ENCODE data around the gene TPRN. TPM values are rescaled to one million over a fixed set of nuclear protein-coding genes. Genes with fewer than 3 reads are reported as not detected.

Gene TPRN
- total RNA-seq, 1 donor from 2014 or later, result 16.0 TPM

DNA sequence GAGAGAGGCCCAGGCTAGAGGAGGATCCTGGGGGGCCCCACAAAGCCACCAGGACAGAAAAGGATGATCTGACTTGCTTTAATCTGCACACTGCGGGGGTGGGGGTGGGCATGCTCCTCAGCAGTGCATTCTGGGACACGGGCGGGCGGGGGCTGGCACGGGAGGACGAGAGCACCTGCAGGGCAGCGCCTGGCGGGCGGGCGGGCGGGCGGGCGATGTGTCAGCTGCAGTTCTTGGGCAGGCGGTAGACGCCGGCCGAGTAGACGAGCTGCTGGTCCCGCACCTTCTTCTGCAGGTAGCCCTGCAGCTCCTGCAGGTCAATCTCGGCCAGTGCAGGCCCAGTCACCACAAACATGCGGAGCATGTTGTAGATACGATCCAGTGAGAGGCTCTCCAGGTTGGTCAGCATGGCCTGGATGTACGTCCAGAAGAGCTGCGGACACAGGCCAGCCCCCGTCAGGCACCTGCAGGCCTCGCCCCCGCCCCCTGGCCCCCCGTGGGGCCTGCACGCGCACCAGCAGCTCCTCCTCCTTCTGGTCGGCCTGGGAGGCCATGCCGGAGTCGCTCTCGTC, 25.7 kb downstream of the TPRN start:
- H3K4me3 ChIP-seq (ENCODE audit: insufficient read depth, low read depth, low read length), result no peak overlapping the region
- DNase-seq (ENCODE audit: low read depth) (no peak), FAIRE-seq (no peak)
- H3K9me3 ChIP-seq (ENCODE audit: insufficient read depth, low read depth, low read length), result no peaks in the 10 kb centered on the region
- TF ChIP-seq, protein P1, sequence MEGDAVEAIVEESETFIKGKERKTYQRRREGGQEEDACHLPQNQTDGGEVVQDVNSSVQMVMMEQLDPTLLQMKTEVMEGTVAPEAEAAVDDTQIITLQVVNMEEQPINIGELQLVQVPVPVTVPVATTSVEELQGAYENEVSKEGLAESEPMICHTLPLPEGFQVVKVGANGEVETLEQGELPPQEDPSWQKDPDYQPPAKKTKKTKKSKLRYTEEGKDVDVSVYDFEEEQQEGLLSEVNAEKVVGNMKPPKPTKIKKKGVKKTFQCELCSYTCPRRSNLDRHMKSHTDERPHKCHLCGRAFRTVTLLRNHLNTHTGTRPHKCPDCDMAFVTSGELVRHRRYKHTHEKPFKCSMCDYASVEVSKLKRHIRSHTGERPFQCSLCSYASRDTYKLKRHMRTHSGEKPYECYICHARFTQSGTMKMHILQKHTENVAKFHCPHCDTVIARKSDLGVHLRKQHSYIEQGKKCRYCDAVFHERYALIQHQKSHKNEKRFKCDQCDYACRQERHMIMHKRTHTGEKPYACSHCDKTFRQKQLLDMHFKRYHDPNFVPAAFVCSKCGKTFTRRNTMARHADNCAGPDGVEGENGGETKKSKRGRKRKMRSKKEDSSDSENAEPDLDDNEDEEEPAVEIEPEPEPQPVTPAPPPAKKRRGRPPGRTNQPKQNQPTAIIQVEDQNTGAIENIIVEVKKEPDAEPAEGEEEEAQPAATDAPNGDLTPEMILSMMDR (IDR thresholded peaks at IDR 0.05; ENCODE audit: insufficient read depth, low read depth, low read length), result no peak
- H3K27me3 ChIP-seq (ENCODE audit: insufficient read depth, low read length), result peaks cover 13% of the 10 kb centered on the region
- peaks cover 21% of the 10 kb centered on the region for H4K20me1 ChIP-seq (ENCODE audit: insufficient read depth, low read length)
- no peaks in the 10 kb centered on the region for H3K79me2 ChIP-seq (ENCODE audit: insufficient read depth, low read length)
- Mint-ChIP-seq H3K4me1 (ENCODE audit: low read depth, unreplicated experiment) (no peaks in the 10 kb centered on the region), H3K27ac (ENCODE audit: unreplicated experiment) (no peak overlapping the region), H3K9me3 (ENCODE audit: unreplicated experiment) (no peaks in the 10 kb centered on the region), H3K27me3 (ENCODE audit: low read depth, unreplicated experiment) (peaks cover 13% of the 10 kb centered on the region), H3K4me3 (ENCODE audit: unreplicated experiment) (no peak overlapping the region), H3K36me3 (ENCODE audit: low read depth, unreplicated experiment) (peaks cover 11% of the 10 kb centered on the region)
- H3K4me2 ChIP-seq (ENCODE audit: low read length), result no peak overlapping the region
- no peak overlapping the region for H2AFZ ChIP-seq (ENCODE audit: low read depth, low read length)
- H3K9ac ChIP-seq (ENCODE audit: low read length), result no peak overlapping the region
- no peak overlapping the region for H3K27ac ChIP-seq (ENCODE audit: low read depth, low read length)
- H3K36me3 ChIP-seq (ENCODE audit: insufficient read depth, low read length), result peaks cover 3% of the 10 kb centered on the region
- no peaks in the 10 kb centered on the region for H3K4me1 ChIP-seq (ENCODE audit: insufficient read depth, low read length)

DNA sequence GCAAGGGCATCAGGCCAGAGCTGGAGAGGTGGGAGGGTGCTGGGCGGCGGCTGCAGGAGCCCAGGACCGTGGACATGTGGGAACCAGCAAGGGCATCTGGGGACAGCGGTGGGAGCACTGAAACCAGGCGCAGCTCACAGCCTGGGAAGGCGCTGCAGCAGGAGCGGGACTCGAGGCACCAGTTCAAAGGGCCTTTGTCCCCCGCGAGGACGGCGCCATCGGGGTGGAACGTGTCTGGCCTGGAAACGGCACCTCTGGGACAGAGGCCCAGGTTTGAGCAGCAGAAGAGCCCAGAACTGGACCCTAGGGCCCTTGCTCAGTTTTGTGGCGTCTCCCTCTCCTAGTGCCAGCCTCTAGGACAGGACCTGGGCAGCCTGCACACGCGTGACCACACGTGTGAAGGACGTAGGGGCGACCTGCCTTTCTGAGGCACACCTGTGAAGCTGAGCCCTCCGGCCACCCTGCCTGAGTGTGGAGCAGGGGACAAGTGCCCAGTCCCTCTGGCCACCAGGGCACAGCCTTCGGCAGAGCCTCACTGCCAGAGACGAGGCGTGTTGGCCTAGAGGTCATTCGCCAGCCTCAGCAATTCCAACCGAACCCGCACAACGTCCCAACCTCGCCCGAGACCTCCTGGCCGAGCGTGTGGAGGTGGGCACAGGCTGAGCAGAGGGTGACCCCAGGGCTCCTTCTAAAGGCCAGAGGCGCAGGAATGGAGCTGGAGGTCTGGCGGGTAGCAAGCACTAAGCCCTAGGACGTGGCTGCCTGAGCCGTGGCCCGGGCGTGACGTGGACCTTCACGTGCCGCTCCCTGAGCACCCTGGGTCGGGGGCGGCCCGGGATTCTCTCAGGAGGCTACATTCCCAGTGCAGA, 26.5 kb downstream of the TPRN start:
- Mint-ChIP-seq H3K27ac (ENCODE audit: unreplicated experiment) (no peak overlapping the region), H3K36me3 (ENCODE audit: low read depth, unreplicated experiment) (peaks cover 7% of the 10 kb centered on the region)
- FAIRE-seq, result no peak

More for the DNA sequence above, 26.5 kb downstream of the TPRN start:
- no peak overlapping the region for H3K4me3 ChIP-seq (ENCODE audit: insufficient read depth, low read depth, low read length)
- H3K4me1 Mint-ChIP-seq (ENCODE audit: low read depth, unreplicated experiment), result no peaks in the 10 kb centered on the region
- no peak overlapping the region for H3K4me3 Mint-ChIP-seq (ENCODE audit: unreplicated experiment)
- peaks cover 18% of the 10 kb centered on the region for H3K27me3 ChIP-seq (ENCODE audit: insufficient read depth, low read length)
- no peaks in the 10 kb centered on the region for H3K79me2 ChIP-seq (ENCODE audit: insufficient read depth, low read length)
- no peak overlapping the region for H3K4me2 ChIP-seq (ENCODE audit: low read length)
- DNase-seq (ENCODE audit: low read depth), result no peak
- no peaks in the 10 kb centered on the region for H3K9me3 ChIP-seq (ENCODE audit: insufficient read depth, low read depth, low read length)
- no peak overlapping the region for H2AFZ ChIP-seq (ENCODE audit: low read depth, low read length)
- peaks cover 13% of the 10 kb centered on the region for H3K27me3 Mint-ChIP-seq (ENCODE audit: low read depth, unreplicated experiment)
- no peaks in the 10 kb centered on the region for H3K4me1 ChIP-seq (ENCODE audit: insufficient read depth, low read length)
- TF ChIP-seq, protein P1 (IDR thresholded peaks at IDR 0.05; ENCODE audit: insufficient read depth, low read depth, low read length), result no peak
- TF ChIP-seq EZH2 (IDR thresholded peaks at IDR 0.05; ENCODE audit: insufficient read depth, low read length), result no peak
- H3K36me3 ChIP-seq (ENCODE audit: insufficient read depth, low read length), result peaks cover 3% of the 10 kb centered on the region
- peaks cover 17% of the 10 kb centered on the region for H4K20me1 ChIP-seq (ENCODE audit: insufficient read depth, low read length)
- H3K9me3 Mint-ChIP-seq (ENCODE audit: unreplicated experiment), result no peaks in the 10 kb centered on the region
- H3K9ac ChIP-seq (ENCODE audit: low read length), result no peak overlapping the region
- H3K27ac ChIP-seq (ENCODE audit: low read depth, low read length), result no peak overlapping the region
